HG02840 (cell line): ENCODE measurements around the gene TRIOBP.

ENCODE experiments used
- ATAC-seq: cut with Tn5 transposase; IDR thresholded peaks from one replicate; pipeline ENCODE4 v1.9.1; 2021; ENCODE audit warnings: mild to moderate bottlenecking, moderate library complexity, moderate number of reproducible peaks; ENCODE audit not compliant: unreplicated experiment, low FRiP score

TRIOBP gene

GRCh38 chr22:37665487-37665886, 31.4 kb upstream of the TRIOBP start:
- ATAC-seq: no peak

GRCh38 chr22:37669586-37669985, 27.3 kb upstream of the TRIOBP start:
- ATAC-seq: no peak

GRCh38 chr22:37672206-37672919, 24.5 kb upstream of the TRIOBP start:
- ATAC-seq: no peak

GRCh38 chr22:37672920-37673455, 23.9 kb upstream of the TRIOBP start:
- ATAC-seq: no peak

GRCh38 chr22:37674248-37674647, 22.6 kb upstream of the TRIOBP start:
- no peak for ATAC-seq

GRCh38 chr22:37674951-37675929, 21.6 kb upstream of the TRIOBP start, which contains the start of gene LGALS1:
TSS of gene LGALS1 (plus strand) at chr22:37675636. CDS start at chr22:37675703, 67 bp downstream.
- peak; percentile 40 for ATAC-seq

- no peak for ATAC-seq
Measured at GRCh38 chr22:37675930-37676735, 20.7 kb upstream of the TRIOBP start.

GRCh38 chr22:37676736-37677492, 19.9 kb upstream of the TRIOBP start:
- peak; percentile 45 for ATAC-seq

GRCh38 chr22:37677493-37677974, 19.3 kb upstream of the TRIOBP start:
- ATAC-seq: peak; percentile 8

- ATAC-seq: no peak
Measured at GRCh38 chr22:37678372-37678771, 18.5 kb upstream of the TRIOBP start.

GRCh38 chr22:37679670-37680069, 17.2 kb upstream of the TRIOBP start:
- no peak for ATAC-seq

- no peak for ATAC-seq
Measured at GRCh38 chr22:37680191-37680851, 16.5 kb upstream of the TRIOBP start.

- ATAC-seq: no peak
Measured at GRCh38 chr22:37681001-37681424, 15.8 kb upstream of the TRIOBP start.

GRCh38 chr22:37681556-37682049, 15.2 kb upstream of the TRIOBP start:
- no peak for ATAC-seq

GRCh38 chr22:37684803-37685615, 11.8 kb upstream of the TRIOBP start:
- no peak for ATAC-seq

GRCh38 chr22:37686002-37686982, 10.6 kb upstream of the TRIOBP start, which contains the start of gene NOL12:
TSS of gene NOL12 (plus strand) at chr22:37686343. CDS start at chr22:37686393, 50 bp downstream.
- ATAC-seq: peak; percentile 73
